ENCODE data around the gene TSGA10IP. TPM values are rescaled to one million over a fixed set of nuclear protein-coding genes. Genes with fewer than 3 reads are reported as not detected.
A peak's percentile ranks its signal among the peaks of the same experiment; 100 is the strongest.

TSGA10IP gene
- total and polyA plus RNA-seq, 5 donors from 2014 or later, result not detected

DNA sequence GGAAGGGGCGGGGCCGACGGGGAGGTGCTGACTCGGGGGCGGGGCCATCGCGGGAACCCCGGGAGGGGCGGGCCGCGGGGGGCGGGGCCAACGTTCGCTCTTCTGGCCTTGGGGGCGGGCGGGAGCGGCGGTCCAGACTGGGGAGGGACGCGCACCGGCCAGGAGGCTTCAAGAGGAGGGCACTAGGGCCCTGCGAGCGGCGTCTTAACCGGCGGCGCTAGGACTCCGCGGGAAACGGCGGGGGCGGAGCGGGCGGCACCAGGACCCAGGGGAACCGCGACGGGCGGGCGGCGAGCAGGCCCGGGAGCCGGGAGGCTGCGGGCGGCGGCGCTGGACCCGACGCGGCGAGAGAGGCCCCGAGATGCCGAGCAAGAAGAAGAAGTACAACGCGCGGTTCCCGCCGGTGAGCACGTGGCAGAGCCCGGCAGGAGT, 26.1 kb upstream of the TSGA10IP start, which contains the start of gene DRAP1:
TSS of gene DRAP1 (plus strand) at position 286 of the 432 bp plus-strand sequence. CDS start at position 362, 76 bp downstream.
- Mint-ChIP-seq H3K4me3 (peak within 1 kb of the TSS; percentile 90 to 98 (median 94)), H3K36me3 (peaks cover 16% of the 10 kb centered on the region), H3K4me1 (peaks cover 0 to 58% (median 25%) of the 10 kb centered on the region in 4 donors), H3K9me3 (no peaks in the 10 kb centered on the region), H3K27ac (peak within 1 kb of the TSS; percentile 86 to 97 (median 92)), H3K27me3 (no peaks in the 10 kb centered on the region)
- no peaks in the 10 kb centered on the region for H3K9me3 ChIP-seq (ENCODE audit: control insufficient read depth in 2 of 2, low read length in 2 of 2)
- peaks cover 46% of the 10 kb centered on the region for H3K4me1 ChIP-seq (ENCODE audit: control insufficient read depth, insufficient read depth, low read length, poor library complexity, severe bottlenecking)
- peaks cover 13% of the 10 kb centered on the region for H3K36me3 ChIP-seq (ENCODE audit: control insufficient read depth, insufficient read depth, low read length)
- DNase-seq (peak; percentile 97 to 99 (median 99)), ATAC-seq (ENCODE audit: low read depth in 2 of 2) (peak; percentile 91)
- H3K4me3 ChIP-seq (ENCODE audit: low read depth, low read length), result peak within 1 kb of the TSS; percentile 85
- H3K27ac ChIP-seq (ENCODE audit: insufficient read depth, low read length, poor library complexity, severe bottlenecking), result peak within 1 kb of the TSS; percentile 81
- no peaks in the 10 kb centered on the region for H3K27me3 ChIP-seq (ENCODE audit: control insufficient read depth, insufficient read depth, low read length)

DNA sequence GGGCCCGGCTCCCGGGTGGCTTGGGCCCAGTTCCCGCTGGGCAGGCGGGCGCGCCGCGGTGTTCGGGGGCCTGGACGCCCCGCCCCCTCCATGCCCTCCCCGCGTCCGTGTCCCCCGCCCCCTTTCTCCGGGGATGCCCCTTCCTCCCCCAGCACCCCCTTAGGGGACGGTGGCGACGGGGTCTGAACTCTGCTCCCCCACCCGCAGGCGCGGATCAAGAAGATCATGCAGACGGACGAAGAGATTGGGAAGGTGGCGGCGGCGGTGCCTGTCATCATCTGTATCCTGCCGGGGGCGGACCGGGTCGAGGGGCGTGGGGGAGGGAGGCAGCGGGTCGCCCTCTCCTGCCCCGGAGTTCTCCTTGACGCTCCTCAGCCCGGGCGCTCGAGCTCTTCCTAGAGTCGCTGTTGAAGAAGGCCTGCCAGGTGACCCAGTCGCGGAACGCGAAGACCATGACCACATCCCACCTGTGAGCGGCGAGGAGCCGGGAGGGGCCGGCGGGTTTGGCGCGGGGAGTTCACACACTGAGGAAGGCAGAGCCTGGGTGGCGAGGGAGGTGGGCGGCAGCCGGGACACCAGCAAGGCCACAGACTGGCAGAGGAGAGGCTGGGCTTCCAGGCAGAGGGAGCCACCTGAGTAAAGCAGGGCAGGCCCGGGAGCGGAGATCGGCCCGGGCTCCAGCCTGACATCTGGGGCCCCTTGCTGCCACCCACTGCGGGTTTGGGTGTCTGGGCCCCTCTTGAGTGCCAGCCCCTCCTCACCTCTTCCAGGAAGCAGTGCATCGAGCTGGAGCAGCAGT, 25.5 kb upstream of the TSGA10IP start:
- H3K9me3 Mint-ChIP-seq, result no peaks in the 10 kb centered on the region
- Histone ChIP-seq H3K36me3 (ENCODE audit: control insufficient read depth, insufficient read depth, low read length) (peaks cover 13% of the 10 kb centered on the region), H3K9me3 (ENCODE audit: control insufficient read depth in 2 of 2, low read length in 2 of 2) (no peaks in the 10 kb centered on the region), H3K27me3 (ENCODE audit: control insufficient read depth, insufficient read depth, low read length) (no peaks in the 10 kb centered on the region), H3K4me3 (ENCODE audit: low read depth, low read length) (peak overlapping the region; percentile 37), H3K4me1 (ENCODE audit: control insufficient read depth, insufficient read depth, low read length, poor library complexity, severe bottlenecking) (peaks cover 46% of the 10 kb centered on the region), H3K27ac (ENCODE audit: insufficient read depth, low read length, poor library complexity, severe bottlenecking) (peak overlapping the region; percentile 81)
- peak overlapping the region; percentile 90 to 98 (median 94) for H3K4me3 Mint-ChIP-seq
- H3K27me3 Mint-ChIP-seq, result no peaks in the 10 kb centered on the region
- peaks cover 16% of the 10 kb centered on the region for H3K36me3 Mint-ChIP-seq
- DNase-seq (peak in 2 of 3 donors; percentile 61 to 63), ATAC-seq (ENCODE audit: low read depth in 2 of 2) (peak; percentile 19 to 32)
- peak overlapping the region; percentile 86 to 97 (median 92) for H3K27ac Mint-ChIP-seq
- H3K4me1 Mint-ChIP-seq, result peaks cover 0 to 55% (median 22%) of the 10 kb centered on the region in 4 donors

DNA sequence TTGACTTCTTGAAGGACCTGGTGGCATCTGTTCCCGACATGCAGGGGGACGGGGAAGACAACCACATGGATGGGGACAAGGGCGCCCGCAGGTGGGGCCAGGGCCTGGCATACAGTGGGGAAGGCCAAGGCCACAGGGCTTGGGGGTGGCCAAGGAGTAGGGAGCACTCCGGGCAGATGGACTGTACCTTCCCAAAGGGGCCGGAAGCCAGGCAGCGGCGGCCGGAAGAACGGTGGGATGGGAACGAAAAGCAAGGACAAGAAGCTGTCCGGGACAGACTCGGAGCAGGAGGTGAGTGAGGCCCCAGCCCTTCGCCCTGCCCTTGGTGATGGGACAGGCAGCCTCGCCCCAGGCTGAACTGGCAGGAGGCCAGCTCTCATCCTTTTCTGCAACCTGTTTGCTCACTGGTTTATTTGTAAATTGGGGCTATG, 24.9 kb upstream of the TSGA10IP start:
- Mint-ChIP-seq H3K4me1 (peaks cover 0 to 50% (median 17%) of the 10 kb centered on the region in 4 donors), H3K27me3 (no peaks in the 10 kb centered on the region), H3K9me3 (no peaks in the 10 kb centered on the region), H3K4me3 (peak overlapping the region; percentile 90 to 98 (median 94)), H3K27ac (peak overlapping the region; percentile 3 to 92 (median 86)), H3K36me3 (peaks cover 16% of the 10 kb centered on the region)
- ATAC-seq (ENCODE audit: low read depth in 2 of 2), result no peak
- Histone ChIP-seq H3K36me3 (ENCODE audit: control insufficient read depth, insufficient read depth, low read length) (peaks cover 13% of the 10 kb centered on the region), H3K27me3 (ENCODE audit: control insufficient read depth, insufficient read depth, low read length) (no peaks in the 10 kb centered on the region), H3K4me3 (ENCODE audit: low read depth, low read length) (peak overlapping the region; percentile 37), H3K27ac (ENCODE audit: insufficient read depth, low read length, poor library complexity, severe bottlenecking) (peak overlapping the region; percentile 81), H3K4me1 (ENCODE audit: control insufficient read depth, insufficient read depth, low read length, poor library complexity, severe bottlenecking) (peaks cover 46% of the 10 kb centered on the region), H3K9me3 (ENCODE audit: control insufficient read depth in 2 of 2, low read length in 2 of 2) (no peaks in the 10 kb centered on the region)
- no peak for DNase-seq

DNA sequence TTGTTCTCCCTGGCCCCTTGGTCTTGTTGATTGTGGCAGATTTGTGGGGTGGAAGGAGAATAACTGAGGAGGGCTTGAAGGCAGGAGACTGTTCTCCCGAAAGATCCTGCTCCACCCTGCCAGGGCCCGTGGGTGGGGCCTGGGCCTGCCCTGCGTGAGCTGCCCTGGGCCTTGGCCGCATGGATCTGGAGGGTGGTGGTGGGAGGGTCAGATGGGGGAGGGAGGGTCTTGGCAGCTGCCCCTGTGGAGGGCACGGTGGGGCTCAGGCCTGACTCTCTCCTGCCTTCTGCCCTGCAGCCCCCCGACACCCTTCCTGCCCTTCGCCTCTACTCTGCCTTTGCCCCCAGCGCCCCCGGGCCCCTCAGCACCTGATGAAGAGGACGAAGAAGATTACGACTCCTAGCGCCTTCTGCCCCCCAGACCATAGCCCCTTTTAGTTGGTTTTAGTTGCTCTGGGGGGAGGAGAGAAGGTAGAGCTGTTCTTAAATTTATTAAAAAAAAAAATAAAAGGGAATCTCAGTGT, 24.2 kb upstream of the TSGA10IP start:
- Histone ChIP-seq H3K4me3 (ENCODE audit: low read depth, low read length) (no peak overlapping the region), H3K4me1 (ENCODE audit: control insufficient read depth, insufficient read depth, low read length, poor library complexity, severe bottlenecking) (peaks cover 41% of the 10 kb centered on the region), H3K36me3 (ENCODE audit: control insufficient read depth, insufficient read depth, low read length) (peaks cover 13% of the 10 kb centered on the region), H3K9me3 (ENCODE audit: control insufficient read depth in 2 of 2, low read length in 2 of 2) (no peaks in the 10 kb centered on the region), H3K27ac (ENCODE audit: insufficient read depth, low read length, poor library complexity, severe bottlenecking) (peak overlapping the region; percentile 14), H3K27me3 (ENCODE audit: control insufficient read depth, insufficient read depth, low read length) (no peaks in the 10 kb centered on the region)
- no peak for DNase-seq
- ATAC-seq (ENCODE audit: low read depth in 2 of 2), result no peak
- no peaks in the 10 kb centered on the region for H3K9me3 Mint-ChIP-seq
- H3K4me1 Mint-ChIP-seq, result peaks cover 0 to 47% (median 19%) of the 10 kb centered on the region in 4 donors
- no peaks in the 10 kb centered on the region for H3K27me3 Mint-ChIP-seq
- H3K36me3 Mint-ChIP-seq, result peaks cover 16% of the 10 kb centered on the region
- peak overlapping the region; percentile 51 to 98 (median 92) for H3K4me3 Mint-ChIP-seq
- peak overlapping the region in 1 of 3 donors; percentile 3 for H3K27ac Mint-ChIP-seq

DNA sequence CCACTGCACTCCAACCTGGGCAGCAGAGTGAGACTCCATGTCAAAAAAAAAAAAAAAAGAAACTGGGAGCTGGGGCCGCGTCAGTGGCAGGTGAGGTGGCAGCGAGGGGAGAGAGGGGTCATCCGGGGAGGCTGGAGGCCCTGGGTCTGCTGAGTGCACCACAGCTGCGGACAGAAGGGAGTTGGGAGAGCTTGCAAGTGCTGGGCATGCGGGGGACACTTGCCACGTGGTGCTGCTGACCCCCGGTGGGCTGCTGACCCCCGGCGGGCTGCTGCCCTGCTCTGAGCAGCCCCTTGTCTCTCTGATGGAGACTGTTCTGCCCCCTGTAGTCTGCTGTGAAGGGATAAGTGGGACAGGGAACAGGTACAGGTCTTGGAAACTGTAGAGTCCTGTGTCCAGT, 23.4 kb upstream of the TSGA10IP start:
- H3K9me3 Mint-ChIP-seq, result no peaks in the 10 kb centered on the region
- no peak overlapping the region for H3K27ac Mint-ChIP-seq
- H3K9me3 ChIP-seq (ENCODE audit: control insufficient read depth in 2 of 2, low read length in 2 of 2), result no peaks in the 10 kb centered on the region
- no peak overlapping the region for H3K4me3 ChIP-seq (ENCODE audit: low read depth, low read length)
- no peaks in the 10 kb centered on the region for H3K27me3 ChIP-seq (ENCODE audit: control insufficient read depth, insufficient read depth, low read length)
- peaks cover 13% of the 10 kb centered on the region for H3K36me3 ChIP-seq (ENCODE audit: control insufficient read depth, insufficient read depth, low read length)
- H3K4me1 Mint-ChIP-seq, result peaks cover 0 to 42% (median 14%) of the 10 kb centered on the region in 4 donors
- no peak overlapping the region for H3K27ac ChIP-seq (ENCODE audit: insufficient read depth, low read length, poor library complexity, severe bottlenecking)
- H3K4me1 ChIP-seq (ENCODE audit: control insufficient read depth, insufficient read depth, low read length, poor library complexity, severe bottlenecking), result peaks cover 34% of the 10 kb centered on the region
- no peak for ATAC-seq (ENCODE audit: low read depth in 2 of 2)
- H3K4me3 Mint-ChIP-seq, result peak overlapping the region in 3 of 4 donors; percentile 39 to 71 (median 59)
- peaks cover 16% of the 10 kb centered on the region for H3K36me3 Mint-ChIP-seq
- DNase-seq, result no peak
- H3K27me3 Mint-ChIP-seq, result no peaks in the 10 kb centered on the region

DNA sequence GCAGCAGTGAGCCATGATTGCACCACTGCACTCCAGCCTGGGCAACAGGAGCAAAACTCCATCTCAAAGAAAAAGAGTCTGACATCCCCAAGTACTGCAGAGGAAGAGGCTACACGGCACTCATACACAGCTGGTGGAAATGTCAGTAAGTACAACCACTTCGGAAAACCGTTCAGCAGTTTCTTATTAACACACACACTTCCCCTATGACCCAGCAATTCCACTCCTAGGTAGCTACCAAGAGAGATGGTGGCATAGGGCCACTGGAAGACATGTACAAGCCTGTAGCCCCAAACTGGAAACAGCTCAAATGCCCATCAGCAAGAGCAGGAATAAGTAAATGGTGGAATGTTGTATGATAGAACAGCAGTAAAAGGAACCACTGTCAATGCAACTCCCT, 22.7 kb upstream of the TSGA10IP start:
- no peak for DNase-seq
- H3K27ac Mint-ChIP-seq, result peak overlapping the region in 2 of 3 donors; percentile 48 to 59
- no peak for ATAC-seq (ENCODE audit: low read depth in 2 of 2)
- H3K4me1 Mint-ChIP-seq, result peaks cover 0 to 42% (median 16%) of the 10 kb centered on the region in 4 donors
- peak overlapping the region; percentile 59 to 74 (median 65) for H3K4me3 Mint-ChIP-seq
- Histone ChIP-seq H3K4me3 (ENCODE audit: low read depth, low read length) (no peak overlapping the region), H3K4me1 (ENCODE audit: control insufficient read depth, insufficient read depth, low read length, poor library complexity, severe bottlenecking) (peaks cover 34% of the 10 kb centered on the region), H3K27ac (ENCODE audit: insufficient read depth, low read length, poor library complexity, severe bottlenecking) (no peak overlapping the region), H3K27me3 (ENCODE audit: control insufficient read depth, insufficient read depth, low read length) (no peaks in the 10 kb centered on the region), H3K9me3 (ENCODE audit: control insufficient read depth in 2 of 2, low read length in 2 of 2) (no peaks in the 10 kb centered on the region), H3K36me3 (ENCODE audit: control insufficient read depth, insufficient read depth, low read length) (peaks cover 13% of the 10 kb centered on the region)
- no peaks in the 10 kb centered on the region for H3K9me3 Mint-ChIP-seq
- H3K27me3 Mint-ChIP-seq, result no peaks in the 10 kb centered on the region
- peaks cover 16% of the 10 kb centered on the region for H3K36me3 Mint-ChIP-seq

DNA sequence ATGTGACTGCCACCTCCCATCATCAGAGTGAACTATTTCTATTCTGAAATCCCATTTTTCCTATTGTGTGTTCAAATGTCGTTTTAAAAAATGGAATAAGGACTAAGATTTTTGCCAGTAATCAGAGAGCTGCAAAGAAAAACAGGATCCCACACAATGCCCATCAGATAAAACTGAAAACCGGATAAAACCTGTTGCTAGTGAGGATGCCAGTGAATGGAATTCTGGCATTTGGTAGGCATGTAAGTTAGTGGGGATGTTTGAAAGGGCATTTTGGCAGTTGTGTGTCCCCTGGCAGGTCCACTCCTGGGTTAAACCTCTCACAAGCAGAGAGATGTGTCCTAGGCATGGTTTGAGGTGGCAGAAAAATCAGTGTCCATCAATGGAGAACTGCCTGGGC, 19.9 kb upstream of the TSGA10IP start:
- H3K4me3 Mint-ChIP-seq, result peak overlapping the region in 1 of 4 donors; percentile 56

More for the DNA sequence above, 19.9 kb upstream of the TSGA10IP start:
- no peaks in the 10 kb centered on the region for H3K27me3 Mint-ChIP-seq
- H3K27me3 ChIP-seq (ENCODE audit: control insufficient read depth, insufficient read depth, low read length), result no peaks in the 10 kb centered on the region
- H3K4me3 ChIP-seq (ENCODE audit: low read depth, low read length), result no peak overlapping the region
- ATAC-seq (ENCODE audit: low read depth in 2 of 2), result no peak
- peaks cover 33% of the 10 kb centered on the region for H3K4me1 ChIP-seq (ENCODE audit: control insufficient read depth, insufficient read depth, low read length, poor library complexity, severe bottlenecking)
- peaks cover 6 to 49% (median 29%) of the 10 kb centered on the region in 4 donors for H3K4me1 Mint-ChIP-seq
- peak overlapping the region in 1 of 3 donors; percentile 44 for H3K27ac Mint-ChIP-seq
- no peak for DNase-seq
- no peak overlapping the region for H3K27ac ChIP-seq (ENCODE audit: insufficient read depth, low read length, poor library complexity, severe bottlenecking)
- no peaks in the 10 kb centered on the region for H3K9me3 Mint-ChIP-seq
- H3K36me3 Mint-ChIP-seq, result peaks cover 19% of the 10 kb centered on the region
- no peaks in the 10 kb centered on the region for H3K9me3 ChIP-seq (ENCODE audit: control insufficient read depth in 2 of 2, low read length in 2 of 2)
- peaks cover 13% of the 10 kb centered on the region for H3K36me3 ChIP-seq (ENCODE audit: control insufficient read depth, insufficient read depth, low read length)

All from CD4-positive, CD25-positive, alpha-beta regulatory T cell (primary cell).